CD8-positive, alpha-beta memory T cell (primary cell): Measurements from ENCODE around the gene RBM20. TPM values are rescaled to one million over a fixed set of nuclear protein-coding genes. Genes with fewer than 3 reads are reported as not detected.

ENCODE experiments used
- polyA plus RNA-seq: library from polyadenylated mRNA; unstranded; fragments of 300-500 nt; fragmentation: Illumina TruSeq; gene quantifications from one replicate; pipeline ENCODE4 v1.2.3, GENCODE V29; 2021
- total RNA-seq, 2 experiments: library from RNA; stranded (reverse); gene quantifications; one replicate each; pipeline ENCODE4 v1.2.3, GENCODE V29; 2021

The RBM20 gene
- total and polyA plus RNA-seq, 3 experiments from 2014 or later, result 0.07 to 0.09 TPM; not detected in 1

Other genes starting within 250 kb of the RBM20 start
- 10 to 100 TPM; 68.5 to 69.8 TPM for gene DUSP5, start 146.4 kb upstream of the RBM20 start, total RNA-seq
- 3.0 TPM for gene DUSP5, start 146.4 kb upstream of the RBM20 start, polyA plus RNA-seq
- 10 to 100 TPM; 77.7 to 77.9 TPM for gene SMC3, start 76.6 kb upstream of the RBM20 start, total RNA-seq
- gene SMC3, start 76.6 kb upstream of the RBM20 start, polyA plus RNA-seq, result 102 TPM
- 10 to 100 TPM; 88.4 to 96.1 TPM for gene PDCD4, start 227.6 kb downstream of the RBM20 start, total RNA-seq
- 540 TPM for gene PDCD4, start 227.6 kb downstream of the RBM20 start, polyA plus RNA-seq